AG09319 (cell line): ENCODE results near the gene CCL25.

Source experiments
- DNase-seq: peaks from one replicate; pipeline ENCODE4 v3.0.0-alpha.2; 2010; ENCODE audit warnings: low read depth; ENCODE audit errors: extremely low read depth
- CTCF ChIP-seq: IDR thresholded peaks from 2 replicates; pipeline ENCODE4 v1.5.1; 2011; ENCODE audit warnings: low read depth, mild to moderate bottlenecking, inconsistent platforms, low read length, moderate library complexity

Gene CCL25

GRCh38 chr19:8065875-8066261 is 13.3 kb downstream of the CCL25 start:
- DNase-seq, result no peak
- TF ChIP-seq CTCF, result no peak

GRCh38 chr19:8069096-8069973 is 16.8 kb downstream of the CCL25 start:
- DNase-seq, result no peak
- TF ChIP-seq CTCF, result peak; percentile 35

- no peak for DNase-seq
- no peak for TF ChIP-seq CTCF
These were observed 19.4 kb downstream of the CCL25 start for GRCh38 chr19:8071912-8072311.

GRCh38 chr19:8074501-8074900 is 21.9 kb downstream of the CCL25 start:
- no peak for DNase-seq
- TF ChIP-seq CTCF, result no peak

- DNase-seq, result no peak
These were observed 22.9 kb downstream of the CCL25 start for GRCh38 chr19:8075158-8076074.

GRCh38 chr19:8079988-8080387 is 27.4 kb downstream of the CCL25 start:
- DNase-seq, result no peak
- no peak for TF ChIP-seq CTCF

More at GRCh38 chr19:8075158-8076074, 22.9 kb downstream of the CCL25 start:
- TF ChIP-seq CTCF, result no peak

GRCh38 chr19:8080832-8081231 is 28.3 kb downstream of the CCL25 start:
- no peak for TF ChIP-seq CTCF
- no peak for DNase-seq
